IPS-NIHi7 (cell line): ENCODE data around the gene PTPN4.
A peak's percentile ranks its signal among the peaks of the same experiment; 100 is the strongest.
"Not testable (repeated sequence)": the region's sequence is repeated elsewhere in the genome, so short reads cannot be mapped to it uniquely, and the experiment has no call there.

Experiments
- DNase-seq: peaks from one replicate; pipeline ENCODE4 v3.0.0; 2012; ENCODE audit warnings: mixed read lengths; ENCODE audit errors: extremely low spot score

PTPN4 gene

GRCh38 chr2:119804409-119804808, 44.7 kb downstream of the PTPN4 start:
- DNase-seq = not testable (repeated sequence)

GRCh38 chr2:119808516-119809147, 48.9 kb downstream of the PTPN4 start:
- no peak for DNase-seq

GRCh38 chr2:119809339-119810048, 49.8 kb downstream of the PTPN4 start:
- no peak for DNase-seq

- no peak for DNase-seq
Measured at GRCh38 chr2:119810049-119810630, 50.4 kb downstream of the PTPN4 start.

GRCh38 chr2:119814216-119814615, 54.5 kb downstream of the PTPN4 start:
- DNase-seq = no peak

GRCh38 chr2:119818792-119819191, 59.1 kb downstream of the PTPN4 start:
- no peak for DNase-seq

GRCh38 chr2:119819846-119820245, 60.1 kb downstream of the PTPN4 start:
- no peak for DNase-seq

GRCh38 chr2:119820275-119820674, 60.6 kb downstream of the PTPN4 start:
- no peak for DNase-seq

- DNase-seq = no peak
Measured at GRCh38 chr2:119821266-119821665, 61.5 kb downstream of the PTPN4 start.

GRCh38 chr2:119823734-119824334, 64.1 kb downstream of the PTPN4 start:
- DNase-seq = peak; percentile 41

- DNase-seq = peak; percentile 51
Measured at GRCh38 chr2:119826370-119826961, 66.7 kb downstream of the PTPN4 start.

- DNase-seq = no peak
Measured at GRCh38 chr2:119827866-119828507, 68.3 kb downstream of the PTPN4 start.

GRCh38 chr2:119836455-119837142, 76.9 kb downstream of the PTPN4 start:
- no peak for DNase-seq

- DNase-seq = no peak
Measured at GRCh38 chr2:119837350-119837749, 77.6 kb downstream of the PTPN4 start.

GRCh38 chr2:119837759-119838158, 78.0 kb downstream of the PTPN4 start:
- DNase-seq = no peak

- no peak for DNase-seq
Measured at GRCh38 chr2:119838179-119838578, 78.5 kb downstream of the PTPN4 start.

GRCh38 chr2:119841550-119841949, 81.8 kb downstream of the PTPN4 start:
- DNase-seq = no peak

- DNase-seq = no peak
Measured at GRCh38 chr2:119846021-119846420, 86.3 kb downstream of the PTPN4 start.

GRCh38 chr2:119849838-119850565, 90.3 kb downstream of the PTPN4 start:
- DNase-seq = no peak

- DNase-seq = no peak
Measured at GRCh38 chr2:119852214-119852613, 92.5 kb downstream of the PTPN4 start.
